ENCODE results near the gene FMN2. TPM values are rescaled to one million over a fixed set of nuclear protein-coding genes. Genes with fewer than 3 reads are reported as not detected.

FMN2 gene
- total RNA-seq, 1 donor = 35.0 TPM

DNA sequence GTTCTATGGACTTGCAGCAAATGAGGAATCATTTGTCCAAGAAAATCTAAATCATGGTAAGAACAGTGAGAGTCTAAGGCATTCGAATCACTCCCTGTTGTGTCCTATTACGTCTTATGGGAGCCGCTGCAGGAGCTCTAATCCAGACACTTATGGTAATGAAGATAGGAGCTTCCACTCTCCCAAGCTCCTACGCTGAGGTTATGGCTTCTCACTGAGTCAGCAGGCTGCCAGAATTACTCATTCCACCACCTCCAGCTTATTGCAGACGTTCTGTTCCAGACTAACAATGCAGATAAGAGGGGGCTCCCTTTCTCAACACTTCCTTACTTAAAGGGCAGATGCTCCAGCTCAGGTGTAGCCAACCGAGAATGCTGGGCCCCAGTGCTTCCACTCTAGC is 307.7 kb downstream of the FMN2 start:
- no peak overlapping the region for H3K4me3 ChIP-seq (ENCODE audit: low read depth, low read length)
- no peak for TF ChIP-seq CTCF (IDR thresholded peaks at IDR 0.05; ENCODE audit: insufficient read depth, low read depth, low read length)
- DNase-seq (ENCODE audit: low read depth) = peak; percentile 93

DNA sequence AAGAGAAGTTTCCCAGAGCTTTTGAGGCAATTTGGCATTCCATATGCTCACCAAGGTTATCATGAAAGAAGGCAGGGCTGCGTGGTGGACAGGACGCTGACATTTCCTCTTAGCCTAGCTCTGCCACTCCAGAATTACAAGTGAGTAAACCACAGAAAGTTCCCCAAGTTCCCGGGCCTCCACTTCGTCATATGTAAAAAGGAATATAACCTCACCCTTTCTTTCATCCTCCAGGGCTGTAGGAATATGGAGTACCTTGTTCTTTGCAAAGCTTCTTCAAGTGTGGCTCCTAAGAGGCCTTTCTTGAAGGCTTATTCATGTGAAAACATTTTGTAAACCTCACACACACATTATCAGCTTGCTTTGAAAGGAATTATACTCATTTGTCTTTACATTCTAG is 310.0 kb downstream of the FMN2 start:
- no peak for DNase-seq (ENCODE audit: low read depth)
- no peak for TF ChIP-seq CTCF (IDR thresholded peaks at IDR 0.05; ENCODE audit: insufficient read depth, low read depth, low read length)
- H3K4me3 ChIP-seq (ENCODE audit: low read depth, low read length) = no peak overlapping the region

DNA sequence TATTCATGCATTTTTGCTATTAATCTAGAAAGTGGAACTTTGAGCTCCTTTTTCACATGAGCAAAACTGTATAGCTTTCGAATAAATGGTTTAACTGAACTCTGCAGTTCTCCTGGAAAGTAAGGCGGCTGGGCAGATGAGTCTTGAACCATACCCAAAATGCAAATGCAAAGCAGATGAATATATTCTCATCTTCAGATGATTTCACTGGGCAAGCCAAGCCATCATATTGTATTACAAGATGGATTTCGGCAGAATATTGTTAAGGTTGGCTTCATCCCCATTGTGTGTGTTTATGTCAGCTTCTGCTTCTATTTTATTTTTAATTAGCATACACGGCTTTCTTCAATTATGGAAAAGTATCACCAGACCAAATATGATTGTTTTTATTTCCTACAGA is 310.6 kb downstream of the FMN2 start:
- no peak for DNase-seq (ENCODE audit: low read depth)
- H3K4me3 ChIP-seq (ENCODE audit: low read depth, low read length) = no peak overlapping the region
- TF ChIP-seq CTCF (IDR thresholded peaks at IDR 0.05; ENCODE audit: insufficient read depth, low read depth, low read length) = no peak

DNA sequence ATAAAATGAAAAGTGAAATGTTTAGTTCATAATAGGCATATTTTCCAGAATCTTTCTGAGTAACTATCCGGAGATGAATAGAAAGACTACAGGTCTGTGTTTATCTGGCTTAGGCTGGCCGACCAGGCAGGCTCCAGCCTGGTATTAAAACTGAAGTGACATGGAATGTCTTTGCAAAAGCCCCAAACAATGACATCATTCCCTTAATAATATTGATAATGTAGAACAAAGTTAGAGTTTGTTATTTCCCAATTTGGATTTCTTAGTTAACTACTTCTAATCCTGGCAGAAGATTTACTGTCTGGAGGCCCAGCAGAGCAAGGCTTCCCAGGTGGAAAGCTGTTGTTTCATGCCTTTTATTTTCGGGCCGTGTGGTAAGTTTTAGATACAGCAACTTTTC is 312.6 kb downstream of the FMN2 start:
- no peak for TF ChIP-seq CTCF (IDR thresholded peaks at IDR 0.05; ENCODE audit: insufficient read depth, low read depth, low read length)
- H3K4me3 ChIP-seq (ENCODE audit: low read depth, low read length) = no peak overlapping the region
- DNase-seq (ENCODE audit: low read depth) = no peak

DNA sequence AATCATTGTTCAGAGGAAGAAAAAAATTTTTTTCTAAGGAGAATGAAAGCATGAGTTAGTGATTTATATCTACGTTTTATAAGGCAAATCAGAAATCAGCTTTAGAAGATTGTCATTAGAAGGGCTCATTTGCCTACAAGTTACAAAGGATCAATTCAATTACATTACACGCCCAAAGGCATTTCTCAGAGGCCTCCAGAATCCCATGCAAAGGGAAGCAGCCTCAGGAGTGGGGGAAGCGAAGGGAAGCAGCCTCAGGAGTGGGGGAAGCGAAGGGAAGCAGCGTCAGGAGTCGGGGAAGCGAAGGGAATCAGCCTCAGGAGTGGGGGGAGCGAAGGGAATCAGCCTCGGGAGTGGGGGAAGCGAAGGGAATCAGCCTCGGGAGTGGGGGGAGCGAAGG is 314.1 kb downstream of the FMN2 start:
- H3K4me3 ChIP-seq (ENCODE audit: low read depth, low read length) = peak overlapping the region; percentile 43
- no peak for DNase-seq (ENCODE audit: low read depth)
- no peak for TF ChIP-seq CTCF (IDR thresholded peaks at IDR 0.05; ENCODE audit: insufficient read depth, low read depth, low read length)

- no peak for DNase-seq (ENCODE audit: low read depth)
- no peak overlapping the region for H3K4me3 ChIP-seq (ENCODE audit: low read depth, low read length)
- no peak for TF ChIP-seq CTCF (IDR thresholded peaks at IDR 0.05; ENCODE audit: insufficient read depth, low read depth, low read length)
These were observed 315.7 kb downstream of the FMN2 start for GRCh38 chr1:240407407-240407806.

GRCh38 chr1:240409615-240410014 is 317.9 kb downstream of the FMN2 start:
- no peak overlapping the region for H3K4me3 ChIP-seq (ENCODE audit: low read depth, low read length)
- no peak for TF ChIP-seq CTCF (IDR thresholded peaks at IDR 0.05; ENCODE audit: insufficient read depth, low read depth, low read length)
- no peak for DNase-seq (ENCODE audit: low read depth)

All from fibroblast of villous mesenchyme (primary cell).